GM21423 (cell line): ENCODE data around the gene RBM12.
A peak's percentile ranks its signal among the peaks of the same experiment; 100 is the strongest.

Source experiments
- ATAC-seq: cut with Tn5 transposase; IDR thresholded peaks from one replicate; pipeline ENCODE4 v1.9.1; 2021; ENCODE audit warnings: mild to moderate bottlenecking, moderate library complexity; ENCODE audit not compliant: unreplicated experiment

The RBM12 gene

GRCh38 chr20:35626386-35627001, 38.2 kb downstream of the RBM12 start:
- ATAC-seq = no peak

DNA sequence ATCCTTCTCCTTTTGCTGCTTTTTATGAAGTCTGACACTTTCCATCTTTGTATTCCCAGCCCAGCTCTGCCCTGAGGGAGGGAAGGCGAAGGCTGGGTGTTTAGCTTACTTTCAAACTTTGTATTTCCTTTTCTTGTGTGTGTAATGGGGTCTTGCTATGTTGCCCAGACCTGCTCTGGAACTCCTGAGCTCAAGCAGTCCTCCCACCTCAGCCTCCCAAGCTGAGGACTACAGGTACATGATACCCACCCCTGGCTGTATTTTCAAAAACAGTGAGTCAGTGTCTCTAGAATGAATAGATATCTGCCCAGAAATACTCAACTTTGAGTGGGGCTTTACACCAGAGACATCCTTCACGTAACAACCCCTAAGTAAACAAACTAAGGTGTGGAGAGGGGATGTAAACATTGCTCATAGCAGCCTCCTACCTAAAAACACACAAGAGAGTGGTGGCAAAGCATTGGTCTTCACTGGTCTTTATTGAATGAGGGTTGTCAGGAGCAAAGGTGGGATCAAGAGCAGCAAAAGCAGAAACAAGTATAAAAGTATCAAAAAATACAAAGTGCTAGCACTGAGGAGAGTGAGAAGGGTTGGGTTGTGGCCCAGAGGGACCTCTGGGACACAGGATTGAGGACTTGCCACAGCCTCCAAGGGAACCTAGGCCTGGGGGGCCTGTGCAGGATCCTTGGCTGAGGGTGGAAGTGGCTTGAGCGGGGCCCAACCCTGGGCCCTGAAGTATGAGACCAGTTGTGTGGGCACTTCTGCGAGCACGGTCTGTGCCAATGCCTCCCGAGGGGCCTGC, 38.9 kb downstream of the RBM12 start:
- no peak for ATAC-seq

GRCh38 chr20:35621560-35621946, 43.1 kb downstream of the RBM12 start:
- no peak for ATAC-seq

- ATAC-seq = no peak
Measured at GRCh38 chr20:35620818-35621559, 43.7 kb downstream of the RBM12 start.

DNA sequence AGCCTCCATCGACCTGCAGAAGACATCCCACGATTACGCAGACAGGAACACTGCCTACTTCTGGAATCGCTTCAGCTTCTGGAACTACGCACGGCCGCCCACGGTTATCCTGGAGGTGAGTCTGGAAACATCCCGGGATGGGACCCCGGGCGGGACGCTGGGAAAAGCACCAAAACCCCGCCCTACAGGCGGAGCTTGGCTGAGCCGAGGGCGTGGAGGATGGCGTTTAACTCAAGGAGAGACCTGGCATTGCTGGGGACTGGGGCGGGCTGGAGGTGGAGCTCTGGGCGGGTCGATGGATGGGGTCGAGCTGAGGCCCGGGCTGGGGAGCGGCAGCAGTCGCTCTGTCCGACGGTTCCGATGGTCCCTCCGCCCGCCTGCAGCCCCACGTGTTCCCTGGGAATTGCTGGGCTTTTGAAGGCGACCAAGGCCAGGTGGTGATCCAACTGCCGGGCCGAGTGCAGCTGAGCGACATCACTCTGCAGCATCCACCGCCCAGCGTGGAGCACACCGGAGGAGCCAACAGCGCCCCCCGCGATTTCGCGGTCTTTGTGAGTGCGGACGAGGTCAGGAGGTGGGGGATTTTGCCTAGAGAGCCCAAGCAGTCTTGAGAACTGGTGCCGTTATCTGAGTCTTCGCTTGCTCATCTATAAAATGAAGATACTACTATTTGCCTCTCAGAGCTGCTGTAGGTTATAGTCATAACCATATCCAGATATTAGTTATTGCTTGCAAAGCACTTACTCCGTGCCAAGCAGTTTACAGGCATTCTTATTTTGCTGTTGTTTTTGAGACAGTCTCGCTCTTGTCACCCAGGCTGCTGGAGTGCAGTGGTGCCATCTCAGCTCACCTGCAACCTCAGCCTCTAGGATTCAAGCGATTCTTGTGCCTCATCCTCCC, 45.3 kb downstream of the RBM12 start:
- ATAC-seq = peak; percentile 24

DNA sequence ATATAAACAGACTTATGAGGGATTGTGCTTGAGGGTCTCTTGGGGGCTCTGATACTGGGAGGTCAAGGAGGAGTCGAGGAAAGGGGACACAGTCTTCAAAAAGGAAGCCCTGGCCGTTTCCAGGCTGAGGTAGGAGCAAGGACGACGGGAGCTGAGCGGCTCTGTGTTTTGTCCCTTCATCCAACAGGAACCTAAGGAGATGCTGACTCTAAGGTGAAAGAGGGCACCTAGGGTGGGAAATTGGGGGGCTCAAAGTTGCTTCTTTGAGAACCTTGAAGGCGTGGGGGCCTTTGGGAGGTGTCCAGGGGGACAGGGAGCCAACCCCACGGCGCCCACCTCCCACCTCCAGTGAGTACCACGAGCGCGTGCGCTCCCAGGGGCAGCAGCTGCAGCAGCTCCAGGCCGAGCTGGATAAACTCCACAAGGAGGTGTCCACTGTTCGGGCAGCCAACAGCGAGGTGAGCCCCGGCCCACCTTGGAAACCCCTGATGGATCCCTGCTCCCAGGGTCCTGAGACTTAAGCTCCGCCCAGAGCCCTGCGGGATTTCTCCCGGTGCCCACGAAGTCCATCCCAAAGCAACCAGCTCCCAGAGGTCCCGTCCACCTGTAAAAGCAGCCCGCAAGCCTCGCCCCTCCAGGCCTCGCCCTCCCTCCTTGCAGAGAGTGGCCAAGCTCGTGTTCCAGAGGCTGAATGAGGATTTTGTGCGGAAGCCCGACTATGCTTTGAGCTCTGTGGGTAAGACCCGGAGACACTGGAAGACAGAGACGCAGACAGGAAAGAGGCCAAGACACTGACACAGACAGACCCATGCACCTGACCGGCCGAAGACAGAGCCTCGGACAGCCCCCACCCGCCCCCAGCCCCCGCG, 46.2 kb downstream of the RBM12 start:
- ATAC-seq = no peak

DNA sequence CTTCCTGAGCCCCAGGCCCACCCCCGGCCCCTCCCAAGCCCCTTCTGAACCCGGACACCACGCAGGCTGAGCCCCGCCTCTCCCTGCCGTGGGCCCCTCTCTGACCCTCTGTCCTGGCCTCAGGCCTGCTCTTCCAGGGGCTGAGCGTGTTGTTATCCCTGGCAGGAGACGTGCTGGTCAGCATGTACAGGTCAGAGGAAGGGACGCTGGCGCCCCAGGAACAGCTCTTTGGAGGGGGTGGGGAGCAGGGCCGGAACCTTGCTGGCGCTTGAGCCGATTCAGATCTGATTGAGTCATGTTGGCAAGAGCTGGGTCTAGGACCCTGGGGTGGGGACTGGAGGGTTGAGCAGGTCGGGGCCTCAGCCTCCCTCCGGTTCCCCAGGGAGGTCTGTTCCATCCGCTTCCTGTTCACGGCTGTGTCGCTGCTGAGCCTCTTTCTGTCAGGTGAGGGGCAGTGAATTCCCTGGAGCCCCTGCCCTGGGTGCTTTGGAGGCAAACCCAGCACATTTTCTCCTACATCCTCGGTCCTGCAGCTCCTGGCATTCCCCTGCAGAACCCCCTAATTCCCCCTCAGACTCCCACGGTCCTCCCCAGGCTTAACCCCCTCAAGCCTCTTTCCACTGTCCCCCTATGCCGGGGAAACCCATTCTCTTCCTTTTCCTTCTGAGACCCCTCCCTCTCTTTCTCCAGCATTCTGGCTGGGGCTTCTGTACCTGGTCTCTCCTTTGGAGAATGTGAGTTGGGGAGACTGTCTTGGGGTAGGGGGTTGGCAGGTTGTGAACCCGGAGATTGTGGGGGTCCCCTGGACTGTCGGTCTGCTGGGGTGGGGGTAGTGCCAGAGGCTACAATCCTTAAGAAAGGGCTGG, 47.1 kb downstream of the RBM12 start:
- ATAC-seq = no peak

GRCh38 chr20:35616465-35617396, 48.0 kb downstream of the RBM12 start:
- ATAC-seq = no peak

DNA sequence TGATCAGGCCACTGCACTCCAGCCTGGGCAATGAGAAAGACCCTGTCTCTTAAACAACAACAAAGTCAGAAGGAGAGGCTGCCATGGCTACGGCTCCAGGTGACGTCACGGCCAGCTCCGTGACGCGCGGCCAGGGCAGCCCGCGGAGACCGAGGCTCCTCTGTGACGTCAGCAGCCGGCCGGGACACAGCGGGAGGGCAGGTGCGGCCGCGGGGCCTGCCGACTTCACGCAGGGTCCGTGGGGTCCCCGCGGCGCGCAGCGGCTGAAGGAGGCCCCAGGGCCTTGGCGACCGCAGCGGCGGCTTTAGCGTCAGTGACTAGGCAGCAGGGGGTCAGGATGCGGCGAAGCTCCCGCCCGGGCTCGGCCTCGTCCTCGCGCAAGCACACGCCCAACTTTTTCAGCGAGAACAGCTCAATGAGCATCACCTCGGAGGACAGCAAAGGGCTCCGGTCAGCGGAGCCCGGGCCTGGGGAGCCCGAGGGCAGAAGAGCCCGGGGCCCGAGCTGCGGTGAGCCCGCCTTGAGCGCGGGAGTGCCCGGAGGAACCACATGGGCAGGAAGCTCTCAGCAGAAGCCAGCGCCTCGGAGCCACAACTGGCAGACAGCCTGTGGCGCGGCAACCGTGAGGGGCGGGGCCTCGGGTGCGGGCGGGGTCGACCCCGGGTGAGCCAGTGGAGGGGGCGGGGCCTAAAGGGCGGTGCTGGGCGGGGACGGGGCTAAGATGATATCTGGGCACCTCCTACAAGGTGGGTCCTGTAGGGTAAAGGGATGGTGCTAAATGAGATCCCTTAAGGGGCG, 48.8 kb downstream of the RBM12 start, which contains the start of gene SPAG4:
TSS of gene SPAG4 (plus strand) at position 163 of the 798 bp plus-strand sequence. CDS start at position 338, 175 bp downstream.
- peak; percentile 68 for ATAC-seq

GRCh38 chr20:35611482-35611881, 53.2 kb downstream of the RBM12 start:
- ATAC-seq = no peak

DNA sequence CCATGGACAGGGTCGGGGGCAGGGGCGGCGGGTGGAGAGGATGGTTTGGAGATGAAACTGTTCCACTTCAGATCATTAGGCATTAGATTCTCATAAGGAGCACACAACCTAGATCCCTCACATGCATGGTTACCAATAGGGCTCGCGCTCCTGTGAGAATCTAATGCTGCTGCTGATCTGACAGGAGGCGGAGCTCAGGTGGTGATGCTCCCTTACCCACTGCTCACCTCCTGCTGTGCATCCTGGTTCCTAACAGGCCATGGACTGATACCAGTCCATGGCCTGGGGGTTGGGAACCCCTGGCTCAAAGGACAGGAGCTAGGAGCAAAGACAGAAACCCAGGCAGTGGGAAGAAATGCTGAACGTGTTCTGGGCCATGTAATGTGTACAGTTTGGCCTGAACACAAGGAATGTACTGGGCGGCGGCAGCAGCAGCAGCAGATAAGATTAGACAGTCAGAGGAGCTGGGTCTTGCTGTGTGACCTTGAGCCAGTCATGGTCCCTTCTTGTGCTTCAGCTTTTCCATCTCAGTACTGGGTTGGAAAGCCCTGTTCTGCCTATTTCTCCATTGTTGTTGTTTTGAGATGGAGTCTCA, 53.8 kb downstream of the RBM12 start:
- ATAC-seq = no peak

- no peak for ATAC-seq
Measured at GRCh38 chr20:35607003-35607735, 57.5 kb downstream of the RBM12 start.

DNA sequence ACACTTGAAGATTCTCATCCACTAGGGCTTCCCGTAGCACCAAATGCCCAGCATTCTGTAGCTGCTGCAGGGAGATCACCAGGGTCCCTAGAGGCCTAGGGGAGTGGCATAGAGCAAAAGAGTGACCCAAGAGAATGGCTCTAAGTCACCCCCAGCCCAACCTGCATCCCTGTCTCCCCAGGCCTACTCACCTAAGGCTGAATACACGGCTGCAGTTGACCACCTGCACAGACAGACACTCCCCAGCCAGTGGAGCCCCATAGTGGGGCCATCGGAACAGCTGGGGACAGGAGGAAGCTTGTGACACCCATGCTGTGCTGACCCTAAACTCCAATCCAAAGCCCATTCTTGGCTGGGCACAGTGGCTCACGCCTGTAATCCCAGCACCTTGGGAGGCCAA, 58.6 kb downstream of the RBM12 start:
- ATAC-seq = no peak

DNA sequence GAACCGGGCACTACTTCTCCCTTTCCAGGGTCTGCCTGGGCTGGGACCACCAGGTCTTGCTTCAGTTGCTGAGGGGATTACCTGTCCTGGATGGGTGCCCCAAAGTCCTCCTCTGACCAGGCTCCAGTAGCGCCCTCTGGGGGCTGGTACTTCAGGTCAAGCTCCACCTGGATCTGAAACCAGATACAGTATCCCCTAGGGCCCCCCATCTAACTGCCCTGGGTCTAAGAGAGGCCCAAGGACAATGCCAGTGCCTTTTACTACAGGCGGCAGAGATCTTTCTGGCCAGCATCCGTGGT, 60.3 kb downstream of the RBM12 start:
- ATAC-seq = no peak

- ATAC-seq = no peak
Measured at GRCh38 chr20:35603695-35604448, 60.8 kb downstream of the RBM12 start.
